HUES64 (cell line): ENCODE results near the gene OBSCN.

ENCODE experiments used
- H3K27ac ChIP-seq: 2 replicates; pipeline ENCODE4 v1.7.0; 2013; ENCODE audit warnings: low read depth, low read length, inconsistent platforms
- H3K27me3 ChIP-seq: 2 replicates; pipeline ENCODE4 v1.6.1; 2013; ENCODE audit warnings: mild to moderate bottlenecking, low read length; ENCODE audit not compliant: insufficient read depth
- H3K36me3 ChIP-seq: 2 replicates; pipeline ENCODE4 v1.6.1; 2013; ENCODE audit warnings: mild to moderate bottlenecking, low read length; ENCODE audit not compliant: insufficient read depth
- H3K4me1 ChIP-seq: 2 replicates; pipeline ENCODE4 v1.6.1; 2013; ENCODE audit warnings: mild to moderate bottlenecking, low read length, moderate library complexity; ENCODE audit not compliant: insufficient read depth
- H3K4me3 ChIP-seq: 2 replicates; pipeline ENCODE4 v1.5.1; 2013; ENCODE audit warnings: mild to moderate bottlenecking, low read length, moderate library complexity
- H3K9ac ChIP-seq: 2 replicates; pipeline ENCODE4 v1.6.1; 2013; ENCODE audit warnings: mild to moderate bottlenecking, low read depth, low read length
- H3K9me3 ChIP-seq: 2 replicates; pipeline ENCODE4 v1.6.1; 2013; ENCODE audit warnings: low read depth, low read length; ENCODE audit not compliant: insufficient read depth
- WGBS: fragments of 150-250, 120-280 bp; methylation state at CpG from one replicate; pipeline ENCODE4 v1.1.7; 2013; ENCODE audit warnings: missing lambda C conversion rate; 5-methylcytosine and 5-hydroxymethylcytosine counted together

The OBSCN gene

DNA sequence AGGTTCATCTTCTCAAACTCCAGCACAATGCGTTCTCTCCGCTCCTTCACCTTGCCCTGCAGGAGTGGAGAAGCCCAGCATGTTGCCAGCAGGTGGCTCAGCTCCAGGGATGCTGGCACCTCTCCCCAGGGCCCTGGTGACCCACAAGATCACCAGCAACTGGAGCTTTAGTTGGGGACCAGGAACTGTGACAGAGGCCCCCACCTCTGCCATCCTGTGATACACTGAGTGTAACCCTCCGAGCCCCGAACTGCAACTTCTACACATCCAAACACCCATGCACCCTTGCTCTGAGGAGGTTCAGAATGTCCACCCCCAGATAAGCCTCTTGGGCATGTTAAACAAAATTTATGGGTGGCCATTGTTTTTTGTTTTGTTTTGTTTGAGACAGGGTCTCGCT, 203.3 kb downstream of the OBSCN start:
- H3K36me3 ChIP-seq = no peaks in the 10 kb centered on the region
- no peak overlapping the region for H3K27ac ChIP-seq
- H3K4me1 ChIP-seq = peaks cover 13% of the 10 kb centered on the region; the same call in 1 of the 2 replicates
- WGBS = 93% methylated on average over 5 of the region's 5 CpGs
- H3K27me3 ChIP-seq = peaks cover 23% of the 10 kb centered on the region
- H3K4me3 ChIP-seq = no peak overlapping the region
- no peaks in the 10 kb centered on the region for H3K9me3 ChIP-seq
- no peak overlapping the region for H3K9ac ChIP-seq

DNA sequence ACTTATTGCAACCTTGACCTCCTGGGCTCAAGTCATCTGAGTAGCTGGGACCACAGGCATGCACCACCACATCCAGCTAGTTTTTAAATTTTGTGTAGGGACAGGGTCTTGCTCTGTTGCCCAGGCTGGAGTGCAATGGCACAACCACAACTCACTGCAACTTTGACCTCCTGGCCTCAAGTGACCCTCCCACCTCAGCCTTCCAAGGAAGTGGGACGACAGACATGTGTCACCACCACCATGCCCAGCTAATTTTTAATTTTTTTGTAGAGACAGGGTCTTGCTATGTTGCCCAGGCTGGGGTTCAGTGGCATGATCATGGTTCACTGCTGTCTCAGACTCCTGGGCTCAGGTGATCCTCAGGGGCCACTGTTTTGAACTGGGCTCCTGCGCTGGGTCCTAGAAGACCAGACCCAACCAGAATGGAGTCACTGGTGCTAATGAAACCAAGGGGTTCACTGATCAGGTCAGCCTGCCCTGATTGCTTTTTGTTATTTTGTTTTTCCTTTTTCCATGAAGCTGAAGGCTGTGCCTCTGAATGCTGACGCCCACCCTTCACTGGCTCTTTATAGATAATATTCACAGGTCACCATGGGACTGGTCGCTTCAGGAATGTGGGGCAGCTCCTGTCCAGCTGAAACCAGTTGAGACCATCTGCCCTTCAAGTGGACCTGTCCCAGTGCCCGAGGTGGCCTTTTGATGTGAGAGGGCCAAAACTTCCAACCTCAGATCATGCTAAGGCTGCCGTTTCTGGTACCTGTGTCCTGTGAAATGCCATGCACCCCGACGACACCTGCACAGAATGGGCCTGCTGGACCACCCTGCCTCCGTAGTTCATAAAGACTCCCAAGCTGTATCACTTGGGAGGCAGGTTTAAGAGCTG, 203.9 kb downstream of the OBSCN start:
- Histone ChIP-seq H3K4me3 (no peak overlapping the region), H3K27me3 (peaks cover 23% of the 10 kb centered on the region), H3K9ac (no peak overlapping the region), H3K9me3 (no peaks in the 10 kb centered on the region), H3K36me3 (no peaks in the 10 kb centered on the region), H3K4me1 (peaks cover 13% of the 10 kb centered on the region; the same call in 1 of the 2 replicates), H3K27ac (no peak overlapping the region)
- WGBS = 93% methylated on average over 9 of the region's 9 CpGs

DNA sequence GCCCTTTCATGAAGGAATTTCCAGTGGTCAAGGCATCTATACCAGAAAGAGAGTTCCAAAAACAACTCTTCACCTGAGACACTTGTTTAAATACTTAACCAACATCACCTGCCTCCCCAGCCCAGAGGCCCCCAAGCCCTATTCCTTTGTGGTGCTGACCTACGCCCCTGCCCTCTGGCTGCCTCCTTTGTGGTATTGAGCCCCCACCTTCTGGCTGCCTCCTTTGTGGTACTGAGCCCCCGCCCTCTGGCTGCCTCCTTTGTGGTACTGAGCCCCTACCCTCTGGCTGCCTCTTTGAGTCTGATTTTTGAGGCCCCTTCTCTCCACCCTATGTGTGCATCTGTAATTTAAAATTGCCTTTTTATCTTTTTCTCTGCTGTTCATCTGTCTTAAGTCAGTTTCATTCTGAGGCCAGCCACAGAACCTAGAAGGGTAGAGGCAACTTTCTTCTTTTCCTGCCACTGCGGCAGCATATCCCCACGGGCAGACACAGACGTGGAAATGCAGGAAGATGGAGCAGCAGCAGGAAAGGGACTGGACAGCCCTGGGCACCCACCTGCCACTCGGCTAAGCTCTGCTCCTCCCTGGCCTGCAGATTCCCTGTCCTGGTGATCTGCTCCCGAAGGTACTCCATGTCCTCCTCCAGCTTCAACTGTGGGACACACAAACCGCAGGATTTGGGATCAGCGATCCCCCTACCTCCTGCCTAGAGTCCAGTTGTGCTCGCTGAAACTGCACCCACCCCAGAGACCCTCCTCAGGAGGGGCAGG, 205.6 kb downstream of the OBSCN start:
- WGBS = 92% methylated on average over 10 of the region's 10 CpGs
- no peak overlapping the region for H3K27ac ChIP-seq
- peaks cover 10% of the 10 kb centered on the region; the same call in 1 of the 2 replicates for H3K4me1 ChIP-seq
- H3K9ac ChIP-seq = no peak overlapping the region
- H3K27me3 ChIP-seq = peaks cover 39% of the 10 kb centered on the region
- H3K36me3 ChIP-seq = no peaks in the 10 kb centered on the region
- H3K9me3 ChIP-seq = no peaks in the 10 kb centered on the region
- no peak overlapping the region for H3K4me3 ChIP-seq

DNA sequence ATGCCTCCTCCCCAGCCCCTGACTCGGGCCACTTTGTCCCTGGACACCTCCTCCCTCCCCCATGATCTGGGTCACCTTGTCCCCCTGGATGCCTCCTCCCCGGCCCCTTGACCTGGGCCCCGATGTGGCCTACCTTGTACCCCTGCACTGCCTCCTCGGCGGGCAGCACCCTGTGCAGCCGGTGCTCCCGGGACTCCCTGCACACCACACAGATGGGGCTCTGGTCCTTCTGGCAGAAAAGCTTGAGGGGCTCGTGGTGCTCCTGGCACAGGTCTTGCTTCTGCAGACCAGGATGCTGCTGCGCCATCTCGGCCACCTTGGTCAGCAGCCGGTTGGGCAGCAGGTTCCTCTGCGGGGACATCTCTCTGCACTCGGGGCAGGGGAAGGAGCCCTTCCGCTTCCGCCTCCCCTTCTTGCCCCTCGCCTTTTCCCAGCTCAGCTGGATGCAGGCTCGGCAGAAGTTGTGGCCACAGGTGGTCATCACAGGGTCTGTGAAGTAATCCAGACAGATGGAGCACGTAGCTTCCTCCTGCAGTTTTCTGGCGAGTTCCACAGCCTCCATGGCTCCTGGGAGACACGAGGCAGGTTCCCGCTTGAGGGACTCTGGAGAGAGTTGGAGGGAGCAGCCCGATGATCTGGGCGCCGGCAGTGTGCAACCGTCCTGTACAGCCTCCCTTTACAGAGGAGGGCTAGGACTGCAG, 206.8 kb downstream of the OBSCN start:
- H3K27me3 ChIP-seq = peaks cover 51% of the 10 kb centered on the region
- H3K4me3 ChIP-seq = no peak overlapping the region
- no peak overlapping the region for H3K27ac ChIP-seq
- H3K4me1 ChIP-seq = peaks cover 10% of the 10 kb centered on the region; the same call in 1 of the 2 replicates
- no peak overlapping the region for H3K9ac ChIP-seq
- H3K9me3 ChIP-seq = no peaks in the 10 kb centered on the region
- H3K36me3 ChIP-seq = no peaks in the 10 kb centered on the region
- WGBS = 90% methylated on average over 25 of the region's 25 CpGs

DNA sequence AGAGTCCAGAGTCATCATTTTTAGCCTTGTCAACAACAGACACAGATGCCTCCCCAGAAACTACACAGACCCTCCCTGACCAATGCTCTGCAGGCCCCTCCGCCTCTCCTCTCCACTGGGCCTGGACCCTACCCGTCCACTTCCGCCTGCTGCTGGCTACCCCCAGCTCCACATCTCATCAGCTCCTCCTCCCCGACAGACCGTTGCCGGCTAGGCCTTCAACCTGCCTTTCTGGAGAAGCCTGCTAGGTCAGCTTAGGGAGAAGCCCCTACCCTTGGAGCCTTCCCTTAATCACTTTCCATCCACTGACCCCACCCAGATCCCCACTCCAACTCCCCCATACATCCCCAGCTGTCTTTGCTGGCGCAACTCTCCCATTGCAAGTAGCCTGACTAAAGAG, 207.4 kb downstream of the OBSCN start:
- no peaks in the 10 kb centered on the region for H3K36me3 ChIP-seq
- H3K27ac ChIP-seq = no peak overlapping the region
- peak overlapping the region; percentile 63; the same call in 1 of the 2 replicates for H3K4me3 ChIP-seq
- no peaks in the 10 kb centered on the region for H3K9me3 ChIP-seq
- H3K27me3 ChIP-seq = peaks cover 57% of the 10 kb centered on the region
- H3K9ac ChIP-seq = no peak overlapping the region
- peaks cover 10% of the 10 kb centered on the region; the same call in 1 of the 2 replicates for H3K4me1 ChIP-seq
- 75% methylated on average over 7 of the region's 7 CpGs for WGBS

DNA sequence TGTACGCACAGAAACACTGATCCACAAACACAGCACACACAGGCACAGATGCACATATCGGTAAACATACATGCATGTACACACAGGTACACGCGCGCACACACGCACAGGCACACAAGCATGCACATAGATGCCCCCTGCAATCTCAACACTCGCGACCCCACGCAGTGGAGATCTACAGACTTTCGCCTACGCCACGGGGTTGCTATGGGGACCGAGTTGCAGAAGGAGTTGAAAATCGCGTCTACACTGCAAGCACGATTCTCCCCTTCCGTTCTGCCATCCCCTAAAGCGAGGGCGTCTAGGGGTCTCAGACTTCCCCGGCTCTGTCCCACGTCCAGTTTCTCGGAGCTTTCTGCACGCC, 208.0 kb downstream of the OBSCN start:
- H3K27me3 ChIP-seq = peaks cover 59% of the 10 kb centered on the region

DNA sequence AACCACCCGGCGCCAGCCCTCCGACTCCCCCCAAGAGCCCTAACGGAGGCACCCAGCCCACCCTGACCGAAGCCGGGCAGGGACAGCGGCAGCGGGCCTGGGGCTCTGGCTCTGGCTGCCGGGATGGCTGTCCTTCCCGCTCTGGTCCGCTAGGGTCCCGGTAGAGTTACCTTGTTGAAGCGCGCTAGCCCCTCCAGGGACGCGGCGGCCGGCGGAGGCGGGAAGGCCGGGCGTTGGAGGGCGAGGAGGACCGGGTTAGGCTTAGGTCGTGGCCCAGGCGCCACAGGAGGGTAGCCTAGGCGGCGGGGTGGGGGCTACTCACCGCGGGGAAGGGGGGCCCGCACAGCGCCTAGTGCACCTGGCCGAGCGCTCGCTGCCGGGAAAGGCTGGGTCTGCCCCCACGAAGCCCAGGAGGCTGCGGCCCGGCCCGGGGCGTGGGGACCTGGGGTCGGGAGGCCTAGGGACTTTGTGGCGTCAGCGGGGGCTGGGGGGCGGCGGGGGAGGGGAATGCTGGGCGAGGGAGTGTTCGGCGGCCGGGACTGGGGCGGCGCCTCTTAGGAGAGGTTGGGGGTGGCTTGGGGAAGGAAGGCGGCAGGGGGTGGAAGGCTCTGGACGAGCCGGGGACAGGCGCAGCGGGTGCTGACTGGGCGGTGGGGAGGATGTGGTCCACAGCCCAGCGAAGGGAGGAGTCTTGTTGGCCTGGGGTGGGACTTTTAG, 208.5 kb downstream of the OBSCN start, which contains the start of gene TRIM17:
Gene TRIM17, minus strand, starts transcription at position 645 of the 717 bp plus-strand sequence. CDS start 1,789 bp downstream, outside the sequence.
- no peak within 1 kb of the TSS; the same call in 1 of the 2 replicates for H3K27ac ChIP-seq
- H3K9me3 ChIP-seq = no peaks in the 10 kb centered on the region
- peak within 1 kb of the TSS; percentile 40 for H3K9ac ChIP-seq
- H3K4me3 ChIP-seq = peak within 1 kb of the TSS; percentile 63
- H3K36me3 ChIP-seq = no peaks in the 10 kb centered on the region
- under 1% methylated on average over 59 of the region's 59 CpGs for WGBS
- H3K27me3 ChIP-seq = peaks cover 62% of the 10 kb centered on the region
- H3K4me1 ChIP-seq = peaks cover 10% of the 10 kb centered on the region; the same call in 1 of the 2 replicates

More for the DNA sequence above, 208.0 kb downstream of the OBSCN start:
- 24% methylated on average over 23 of the region's 23 CpGs for WGBS
- H3K36me3 ChIP-seq = no peaks in the 10 kb centered on the region
- H3K4me3 ChIP-seq = peak overlapping the region; percentile 63
- no peak overlapping the region for H3K27ac ChIP-seq
- H3K4me1 ChIP-seq = peaks cover 10% of the 10 kb centered on the region; the same call in 1 of the 2 replicates
- peak overlapping the region; percentile 40 for H3K9ac ChIP-seq
- H3K9me3 ChIP-seq = no peaks in the 10 kb centered on the region

DNA sequence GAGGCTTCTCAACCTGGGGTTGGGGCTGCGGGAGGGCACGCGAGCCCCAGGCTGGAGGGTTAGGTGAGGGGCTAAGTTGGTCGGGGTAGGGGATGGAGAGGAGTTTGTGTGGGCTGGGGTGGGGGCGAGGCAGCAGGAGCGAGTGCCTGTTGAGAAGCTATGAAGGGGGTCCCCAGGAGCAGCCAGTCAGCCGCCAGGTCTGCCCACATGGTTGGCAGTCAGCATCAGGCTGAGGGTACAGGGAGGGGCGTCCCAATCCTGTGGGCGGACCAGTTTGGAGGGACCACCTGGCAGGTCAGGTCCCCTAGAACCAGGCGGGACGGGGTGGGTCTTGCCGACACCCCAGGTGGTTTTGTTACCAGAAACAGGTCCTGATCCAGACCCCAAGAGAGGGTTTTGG, 209.2 kb downstream of the OBSCN start:
- H3K9me3 ChIP-seq = no peaks in the 10 kb centered on the region
- H3K4me1 ChIP-seq = peaks cover 10% of the 10 kb centered on the region; the same call in 1 of the 2 replicates
- peak overlapping the region; percentile 63 for H3K4me3 ChIP-seq
- H3K27me3 ChIP-seq = peaks cover 69% of the 10 kb centered on the region
- no peaks in the 10 kb centered on the region for H3K36me3 ChIP-seq
- no peak overlapping the region for H3K9ac ChIP-seq
- H3K27ac ChIP-seq = no peak overlapping the region
- 48% methylated on average over 12 of the region's 12 CpGs for WGBS

DNA sequence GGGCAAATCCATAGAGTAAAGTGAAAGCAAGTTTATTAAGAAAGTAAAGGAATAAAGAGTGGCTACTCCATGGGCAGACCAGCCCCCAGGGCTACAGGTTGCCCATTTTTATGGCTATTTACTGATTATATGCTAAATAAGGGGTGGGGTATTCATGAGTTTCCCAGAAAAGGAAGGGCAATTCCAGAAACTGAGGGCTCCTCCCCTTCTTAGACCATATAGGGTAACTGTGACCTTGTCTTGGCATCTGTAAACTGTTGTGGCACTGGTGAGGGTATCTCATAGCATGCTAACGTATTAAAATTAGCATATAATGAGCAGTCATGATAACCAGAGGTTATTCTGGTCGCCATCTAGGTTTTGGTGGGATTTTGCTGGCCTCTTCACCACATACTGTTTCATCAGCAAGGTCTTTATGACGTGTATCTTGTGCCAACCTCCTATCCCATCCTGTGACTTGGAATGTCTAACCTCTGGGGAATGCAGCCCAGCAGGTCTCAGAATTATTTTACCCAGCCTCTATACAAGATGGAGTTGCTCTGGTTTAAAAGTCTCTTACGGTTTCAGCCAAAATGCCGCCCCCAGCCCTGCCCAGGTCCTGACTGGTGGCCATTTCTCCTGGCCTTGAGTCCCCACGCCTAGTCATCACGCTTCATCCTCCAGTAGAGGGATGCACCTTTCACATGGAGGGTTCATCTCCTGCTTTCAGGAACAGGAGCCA, 209.8 kb downstream of the OBSCN start:
- peaks cover 10% of the 10 kb centered on the region; the same call in 1 of the 2 replicates for H3K4me1 ChIP-seq
- peaks cover 75% of the 10 kb centered on the region for H3K27me3 ChIP-seq
- H3K36me3 ChIP-seq = no peaks in the 10 kb centered on the region
- H3K4me3 ChIP-seq = peak overlapping the region; percentile 63; the same call in 1 of the 2 replicates
- WGBS = 90% methylated on average over 7 of the region's 7 CpGs
- no peaks in the 10 kb centered on the region for H3K9me3 ChIP-seq
- H3K27ac ChIP-seq = no peak overlapping the region
- H3K9ac ChIP-seq = no peak overlapping the region
